Stimulated activated CD8-positive, alpha-beta memory T cell treated with anti-CD3 and anti-CD28 coated beads, Interleukin-7, amount 100 ng/mL, for 1 hour (primary cell): ENCODE data around the gene OR2AE1.
"Not testable (repeated sequence)": the region's sequence is repeated elsewhere in the genome, so short reads cannot be mapped to it uniquely, and the experiment has no call there.

Source experiments
- DNase-seq, 2 donors: peaks; one replicate each; pipeline ENCODE4 v3.0.0-alpha.2; 2020; ENCODE audit warnings: low read depth in 2 of 2

The OR2AE1 gene, protein sequence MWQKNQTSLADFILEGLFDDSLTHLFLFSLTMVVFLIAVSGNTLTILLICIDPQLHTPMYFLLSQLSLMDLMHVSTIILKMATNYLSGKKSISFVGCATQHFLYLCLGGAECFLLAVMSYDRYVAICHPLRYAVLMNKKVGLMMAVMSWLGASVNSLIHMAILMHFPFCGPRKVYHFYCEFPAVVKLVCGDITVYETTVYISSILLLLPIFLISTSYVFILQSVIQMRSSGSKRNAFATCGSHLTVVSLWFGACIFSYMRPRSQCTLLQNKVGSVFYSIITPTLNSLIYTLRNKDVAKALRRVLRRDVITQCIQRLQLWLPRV

DNA sequence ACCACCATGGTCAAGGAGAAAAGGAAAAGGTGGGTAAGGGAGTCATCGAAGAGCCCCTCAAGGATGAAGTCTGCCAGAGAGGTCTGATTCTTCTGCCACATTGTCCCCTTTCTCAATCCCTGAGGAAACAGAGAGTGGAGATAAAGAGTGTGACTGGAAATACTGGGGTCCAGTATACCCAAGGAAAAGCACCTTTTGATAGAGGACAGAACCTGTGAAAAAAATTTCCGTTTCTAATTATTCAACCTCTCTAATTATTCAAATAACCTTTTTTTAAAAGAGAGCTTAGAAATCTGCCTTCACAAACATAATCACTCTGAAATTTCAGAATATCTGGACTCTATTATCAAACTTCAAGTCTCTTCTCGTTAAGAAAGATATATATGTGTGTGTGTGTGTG is at the start of gene OR2AE1:
Gene OR2AE1, minus strand, starts transcription at position 101 of the 400 bp plus-strand sequence. Its CDS starts 0 bp downstream, at position 101.
- DNase-seq, result no peak

DNA sequence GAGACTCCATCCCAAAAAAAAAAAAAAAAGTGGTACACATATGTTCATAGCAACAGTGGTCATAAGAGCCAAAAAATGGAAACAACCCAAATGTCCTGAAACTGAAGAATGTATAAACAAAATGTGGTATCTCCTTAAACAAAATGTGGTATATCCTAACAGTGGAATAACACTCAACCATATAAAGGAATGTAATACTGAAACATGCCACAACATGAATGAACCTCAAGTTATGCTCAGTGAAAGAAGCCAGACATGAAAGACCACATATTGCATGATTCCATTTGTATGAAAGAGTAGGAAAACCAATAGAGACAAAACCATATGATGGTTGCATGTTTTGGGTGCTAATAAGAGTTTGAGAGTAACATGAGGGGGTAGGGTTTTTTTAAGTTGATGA is 49.5 kb upstream of the OR2AE1 start:
- DNase-seq, result no peak

DNA sequence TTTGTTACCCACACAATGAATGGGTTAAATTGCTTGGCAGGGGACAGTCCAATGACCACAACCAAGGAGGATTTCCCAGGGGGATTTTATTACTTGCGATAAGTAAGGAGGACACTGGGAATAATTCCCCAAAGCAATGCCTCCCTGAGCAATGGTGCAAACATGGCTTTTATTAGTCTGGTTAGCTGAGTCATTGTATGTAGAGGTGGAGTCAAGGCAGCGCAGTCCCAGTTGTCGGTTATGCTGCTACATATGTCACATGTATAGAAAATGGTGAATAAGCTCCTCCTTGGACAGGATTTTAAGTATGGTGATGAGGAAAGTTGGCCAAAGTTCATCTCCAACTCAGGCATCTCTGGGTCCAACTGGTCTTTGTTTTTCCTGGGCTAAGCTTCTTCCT is 46.4 kb upstream of the OR2AE1 start:
- no peak for DNase-seq

DNA sequence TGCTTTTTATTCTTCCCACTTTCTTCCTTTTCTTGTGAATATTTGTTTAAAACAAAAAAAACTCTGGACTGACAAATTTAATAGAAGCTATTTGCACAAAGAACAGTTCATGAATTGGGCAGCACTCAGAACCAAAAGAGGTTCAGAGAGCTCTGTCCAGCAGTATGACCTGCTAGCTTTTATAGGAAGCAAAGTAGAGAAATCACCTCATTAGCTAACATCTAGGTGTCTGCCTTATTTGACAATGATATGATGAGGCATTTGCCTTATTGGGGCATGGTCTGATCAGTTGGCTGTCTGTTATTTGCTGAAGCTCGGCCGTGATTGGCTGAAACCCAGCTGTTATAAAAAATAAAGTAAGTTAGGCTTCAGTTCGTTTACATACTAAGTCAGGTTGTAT is 43.3 kb upstream of the OR2AE1 start:
- no peak for DNase-seq

DNA sequence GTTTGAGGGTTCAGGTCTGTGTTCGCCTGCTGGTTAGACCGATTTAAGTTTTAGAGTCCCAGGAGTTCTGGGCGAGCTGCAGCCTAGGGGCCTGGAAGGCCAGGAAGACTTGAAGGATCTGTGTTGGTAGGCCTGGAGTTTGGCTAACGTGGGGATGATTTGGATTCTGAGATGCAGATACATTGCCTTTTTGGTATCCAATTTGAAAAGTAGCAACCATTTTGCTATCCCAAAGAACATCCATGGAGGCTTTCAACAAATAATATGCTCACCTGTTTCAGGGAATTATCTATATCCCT is 42.9 kb upstream of the OR2AE1 start:
- DNase-seq, result no peak

DNA sequence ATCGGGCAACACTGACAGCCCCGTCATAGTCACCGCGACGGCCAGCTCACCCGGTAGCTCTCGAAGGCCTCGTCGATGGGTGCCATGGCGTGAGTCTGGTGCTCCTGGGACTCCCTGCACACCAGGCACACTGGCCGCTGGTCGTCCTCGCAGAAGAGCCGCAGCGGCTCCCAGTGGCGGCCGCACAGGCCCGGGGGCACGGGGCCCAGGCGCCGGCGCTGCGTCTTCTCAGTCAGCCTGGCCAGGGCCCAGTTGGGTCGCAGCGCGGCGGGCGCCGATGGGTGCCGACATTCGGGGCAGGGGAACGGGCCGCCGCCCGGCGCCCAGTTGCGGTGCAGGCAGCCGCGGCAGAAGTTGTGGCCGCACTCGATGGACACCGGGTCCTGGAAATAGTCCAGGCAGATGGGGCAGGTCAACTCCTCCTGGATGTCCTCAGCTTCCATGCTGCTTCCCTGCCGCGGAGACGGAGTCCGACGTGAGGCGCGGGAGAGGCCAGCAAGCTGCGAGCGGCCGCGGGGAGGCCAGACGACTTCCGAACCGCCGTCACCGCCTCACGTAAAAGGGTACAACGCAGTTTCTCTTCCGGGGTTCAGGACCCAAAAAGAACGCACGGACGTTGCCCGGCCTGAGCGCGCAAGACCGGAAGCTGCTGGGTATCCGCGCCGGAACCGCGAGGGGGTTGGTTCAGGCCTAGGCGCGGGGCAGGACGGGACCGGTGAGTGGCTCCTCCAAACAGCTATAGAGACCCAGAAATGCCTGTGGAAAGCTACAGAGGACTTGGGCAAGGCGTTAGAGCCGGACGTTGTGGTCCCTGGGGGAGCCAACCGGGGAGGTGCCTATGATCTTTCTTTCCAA is 42.4 kb upstream of the OR2AE1 start, which contains the start of gene TRIM4:
Gene TRIM4, minus strand, starts transcription at position 572 of the 855 bp plus-strand sequence. Its CDS starts 129 bp downstream, at position 443.
- DNase-seq, result peak; percentile 74 to 76

DNA sequence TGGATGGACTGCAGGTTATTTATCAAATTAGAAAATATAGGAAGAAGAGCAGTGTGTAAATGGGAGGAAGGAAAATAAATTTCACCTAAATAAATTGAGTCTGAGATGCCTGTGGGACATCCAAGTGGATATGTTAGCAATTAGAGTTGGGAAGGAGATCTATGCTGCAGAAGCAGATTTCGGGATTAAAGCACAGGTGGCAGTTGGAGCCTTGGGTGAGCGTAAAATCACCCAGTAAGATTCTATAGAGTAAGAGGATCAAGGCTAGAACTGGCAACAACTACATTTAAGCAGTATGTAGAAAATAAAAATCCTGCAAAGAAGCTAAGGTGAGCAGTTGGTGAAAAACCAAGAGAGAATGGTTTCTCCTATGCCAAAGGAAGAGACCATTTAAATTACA is 34.1 kb upstream of the OR2AE1 start:
- no peak for DNase-seq

DNA sequence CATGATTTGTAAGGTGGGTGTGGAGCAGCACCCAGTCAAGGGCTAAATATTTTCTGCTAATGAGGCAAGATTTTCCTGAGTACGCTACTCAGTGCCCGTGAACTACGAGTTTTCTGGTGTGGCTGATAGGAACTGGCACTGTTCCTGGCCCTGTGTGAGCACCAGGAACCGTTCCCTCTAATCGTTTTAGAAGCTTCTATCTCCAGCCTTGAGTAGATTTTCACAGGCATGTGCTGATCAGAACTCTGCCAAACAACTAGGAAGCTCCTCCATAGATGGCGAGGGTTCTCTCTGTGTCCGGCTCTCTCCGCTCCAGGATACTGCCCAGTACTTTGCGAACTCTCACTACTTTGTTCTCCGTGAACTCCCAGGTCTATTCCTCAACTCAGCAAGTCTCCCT is 24.7 kb upstream of the OR2AE1 start:
- no peak for DNase-seq

DNA sequence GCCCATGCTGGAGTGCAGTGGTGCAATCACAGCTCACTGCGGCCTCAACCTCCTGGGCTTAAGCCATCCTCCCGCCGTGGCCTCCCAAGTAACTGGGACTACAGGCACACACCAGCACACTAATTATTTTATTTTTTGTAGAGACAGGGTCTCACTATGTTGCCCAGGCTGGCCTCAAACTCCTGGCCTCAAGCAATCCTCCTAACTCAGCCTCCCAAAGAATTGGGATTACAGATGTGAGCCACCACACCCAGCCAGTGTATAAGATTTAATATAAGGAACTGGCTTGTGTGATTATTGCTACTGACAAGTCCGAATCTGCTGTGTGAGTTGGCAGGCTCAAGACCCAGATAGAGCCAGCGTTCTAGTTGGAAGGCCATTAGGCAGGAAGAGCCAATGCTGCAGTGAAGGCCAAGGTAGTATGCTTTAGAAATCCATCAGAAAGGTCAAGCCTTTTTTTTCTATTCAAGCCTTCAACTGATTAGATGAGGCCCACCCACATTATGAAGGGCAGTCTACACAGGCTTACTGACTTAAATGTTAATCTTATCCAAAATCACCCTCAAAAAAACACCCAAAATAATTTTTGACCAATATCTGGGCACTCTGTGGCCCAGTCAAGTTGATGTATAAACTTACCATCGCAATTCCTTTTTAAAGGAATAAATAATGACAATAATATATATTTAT is 23.1 kb upstream of the OR2AE1 start:
- DNase-seq, result no peak

DNA sequence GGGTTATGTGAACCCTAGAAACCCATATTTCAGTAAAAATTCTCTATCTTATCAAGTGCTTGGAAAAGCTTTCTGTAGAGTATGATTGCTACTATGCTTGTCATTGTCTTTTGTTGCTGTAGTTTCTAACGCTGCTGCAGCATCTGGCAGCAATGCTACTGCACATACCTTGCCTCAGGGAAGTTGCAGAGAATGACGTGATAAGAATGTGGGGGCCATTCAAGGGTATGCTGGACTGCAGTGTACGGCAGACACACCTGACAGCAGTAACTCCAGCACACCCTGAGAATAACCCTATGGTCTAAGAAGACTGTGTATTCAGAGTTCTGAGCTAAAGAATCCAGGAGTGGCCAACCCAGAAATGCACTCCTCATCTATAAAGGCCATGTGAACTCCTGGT is 22.0 kb upstream of the OR2AE1 start:
- DNase-seq, result no peak

DNA sequence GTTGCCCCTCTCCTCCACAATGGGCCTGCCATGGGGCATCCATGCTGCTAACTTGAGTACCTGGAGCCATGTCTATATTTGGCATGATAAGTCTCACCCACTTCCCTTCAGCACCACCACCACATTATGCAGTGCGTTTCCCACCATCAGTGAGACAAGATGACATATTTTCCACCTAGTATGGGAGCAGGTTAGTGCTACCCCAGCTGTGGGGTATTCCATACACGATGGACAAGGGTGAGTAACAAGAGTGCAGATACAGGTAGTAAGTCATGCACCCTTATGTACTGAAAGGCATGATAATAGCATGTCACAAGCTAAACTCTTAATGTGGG is 21.2 kb upstream of the OR2AE1 start:
- DNase-seq, result no peak

DNA sequence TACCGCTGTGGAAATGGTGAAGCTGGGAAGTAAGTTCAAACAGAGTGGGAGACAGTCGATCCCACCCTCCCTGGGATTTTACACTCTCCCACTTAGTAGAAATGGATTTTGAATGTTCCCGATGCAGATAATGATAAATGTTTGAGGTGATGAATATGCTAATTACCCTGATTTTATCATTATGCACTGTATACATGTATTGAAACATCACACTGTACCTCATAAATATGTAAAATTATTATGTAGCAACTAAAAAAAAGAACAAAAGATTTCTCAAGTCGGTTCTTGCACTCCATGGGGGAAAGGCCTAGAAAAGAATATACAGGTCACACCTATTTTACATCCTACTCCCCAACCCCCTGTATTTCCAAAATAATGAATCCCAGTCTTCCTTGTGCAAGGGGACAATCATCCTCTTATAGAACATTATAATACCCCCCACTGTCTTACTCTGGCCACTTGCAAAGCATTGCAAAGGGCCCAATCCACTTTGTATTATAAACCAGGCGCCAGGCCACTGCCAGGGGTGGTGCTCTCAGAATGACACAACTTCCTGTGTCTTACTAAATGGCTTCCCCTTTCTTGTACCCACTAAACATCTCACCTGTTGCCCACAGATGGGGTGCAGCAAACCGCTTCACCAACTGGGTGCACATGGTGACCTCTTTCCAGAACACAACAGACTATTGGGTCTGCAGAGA is 20.6 kb upstream of the OR2AE1 start:
- DNase-seq, result no peak

DNA sequence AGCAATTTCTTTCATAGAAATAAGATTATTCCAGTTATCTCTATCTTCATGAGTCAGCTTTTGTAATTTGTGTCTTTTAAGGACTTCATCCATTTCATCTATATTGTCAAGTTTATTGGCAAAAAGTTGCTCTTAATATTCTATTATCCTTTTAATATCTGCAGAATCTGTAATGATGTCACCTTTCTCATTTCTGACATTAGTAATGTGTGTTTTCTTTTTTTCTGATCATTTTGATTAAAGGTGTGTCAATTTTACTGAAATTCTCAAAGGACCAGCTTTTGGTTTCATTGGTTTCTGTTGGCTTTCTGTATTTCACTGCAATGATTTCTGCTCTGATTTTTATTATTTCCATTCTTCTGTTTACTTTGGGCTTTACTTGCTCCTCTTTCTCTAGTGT is 17.9 kb upstream of the OR2AE1 start:
- DNase-seq, result no peak

DNA sequence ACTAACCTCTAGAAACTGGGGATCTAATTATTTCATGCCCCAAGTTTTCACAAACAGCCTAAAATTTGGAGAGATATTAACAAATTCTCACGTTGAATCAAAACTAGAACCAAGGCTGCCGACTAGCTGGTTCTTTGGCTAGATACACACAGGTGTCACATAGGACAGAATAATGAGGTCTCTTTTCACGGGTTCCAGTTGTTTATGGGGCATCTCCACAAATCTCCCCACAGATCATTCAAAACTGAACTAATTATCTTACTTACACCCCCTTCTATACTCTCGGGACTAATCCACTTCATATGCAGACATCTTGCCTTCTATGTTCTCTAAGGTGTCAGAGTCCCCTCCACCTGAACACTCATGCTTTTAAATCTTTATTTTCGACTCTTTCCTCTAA is 16.4 kb upstream of the OR2AE1 start:
- DNase-seq, result no peak

DNA sequence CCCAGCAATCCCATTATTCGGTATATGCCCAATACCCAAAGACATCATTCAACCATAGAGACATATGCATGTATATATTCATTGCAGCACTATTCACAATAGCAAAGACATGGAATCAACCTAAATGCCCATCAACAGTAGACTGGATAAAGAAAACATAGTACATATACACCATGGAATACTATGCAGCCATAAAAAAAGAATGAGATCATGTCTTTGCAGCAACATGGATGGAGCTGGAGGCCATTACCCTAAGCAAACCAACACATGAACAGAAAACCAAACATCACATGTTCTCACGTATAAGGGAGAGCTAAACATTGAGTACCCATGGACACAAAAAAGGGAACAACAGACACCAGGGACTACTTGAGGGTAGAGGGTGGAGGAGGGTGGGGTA is 13.5 kb upstream of the OR2AE1 start:
- not testable (repeated sequence) for DNase-seq

DNA sequence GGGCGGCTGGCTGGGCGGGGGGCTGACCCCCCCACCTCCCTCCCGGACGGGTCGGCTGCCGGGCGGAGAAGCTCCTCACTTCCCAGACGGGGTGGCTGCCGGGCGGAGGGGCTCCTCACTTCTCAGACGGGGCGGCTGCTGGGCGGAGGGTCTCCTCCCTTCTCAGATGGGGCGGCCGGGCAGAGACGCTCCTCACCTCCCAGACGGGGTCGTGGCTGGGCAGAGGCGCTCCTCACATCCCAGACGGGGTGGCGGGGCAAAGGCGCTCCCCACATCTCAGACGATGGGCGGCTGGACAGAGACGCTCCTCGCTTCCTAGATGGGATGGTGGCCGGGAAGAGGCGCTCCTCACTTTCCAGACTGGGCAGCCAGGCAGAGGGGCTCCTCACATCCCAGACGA is 11.5 kb upstream of the OR2AE1 start:
- DNase-seq, result not testable (repeated sequence)

DNA sequence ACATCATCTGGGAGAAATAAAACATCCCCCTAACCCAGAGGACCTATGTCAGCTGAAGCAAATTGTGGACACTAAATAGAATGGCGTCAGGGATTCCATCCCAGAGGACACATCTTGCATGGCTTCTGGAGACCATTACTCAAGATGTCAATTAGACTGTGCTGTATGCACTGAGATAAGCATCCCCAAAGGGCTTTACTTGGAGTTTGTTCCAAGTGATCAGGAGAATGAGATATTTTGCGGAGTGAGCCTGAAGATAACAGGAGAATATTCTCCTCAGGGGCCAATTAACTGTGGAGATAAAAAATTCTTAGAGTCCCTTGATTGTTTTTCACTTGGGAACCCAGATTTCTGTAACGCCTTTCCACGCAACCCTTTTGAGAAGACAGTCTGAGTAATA is 4.5 kb upstream of the OR2AE1 start:
- no peak for DNase-seq

DNA sequence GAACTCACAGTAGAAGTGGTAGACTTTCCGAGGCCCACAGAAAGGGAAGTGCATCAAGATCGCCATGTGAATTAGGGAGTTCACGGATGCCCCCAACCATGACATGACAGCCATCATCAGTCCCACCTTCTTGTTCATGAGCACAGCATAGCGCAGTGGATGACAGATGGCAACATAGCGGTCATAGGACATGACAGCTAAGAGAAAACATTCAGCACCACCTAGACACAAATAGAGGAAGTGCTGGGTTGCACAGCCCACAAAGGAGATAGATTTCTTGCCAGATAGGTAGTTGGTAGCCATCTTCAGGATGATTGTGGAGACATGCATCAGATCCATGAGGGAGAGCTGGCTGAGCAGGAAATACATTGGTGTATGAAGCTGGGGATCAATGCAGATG is 342 bp downstream of the OR2AE1 start:
- no peak for DNase-seq

DNA sequence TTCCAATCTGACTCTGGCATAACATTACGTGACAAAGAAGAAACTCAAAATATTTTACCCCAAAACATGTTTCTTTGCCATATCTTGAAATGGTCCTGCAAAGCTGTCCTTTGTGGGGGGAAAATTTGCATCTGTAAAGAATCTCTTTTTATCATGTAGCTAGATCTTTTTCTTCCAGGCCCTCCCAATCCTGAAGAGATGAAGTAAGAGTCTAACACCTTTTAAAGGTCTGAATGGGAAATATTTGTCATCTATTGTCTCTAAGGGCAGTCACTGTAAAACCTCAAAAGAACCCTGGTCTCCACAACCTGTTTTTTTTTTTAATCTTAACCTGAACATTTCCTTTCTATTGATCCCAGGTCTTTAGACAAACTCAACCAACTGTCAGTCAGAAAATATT is 8.6 kb downstream of the OR2AE1 start:
- no peak for DNase-seq

DNA sequence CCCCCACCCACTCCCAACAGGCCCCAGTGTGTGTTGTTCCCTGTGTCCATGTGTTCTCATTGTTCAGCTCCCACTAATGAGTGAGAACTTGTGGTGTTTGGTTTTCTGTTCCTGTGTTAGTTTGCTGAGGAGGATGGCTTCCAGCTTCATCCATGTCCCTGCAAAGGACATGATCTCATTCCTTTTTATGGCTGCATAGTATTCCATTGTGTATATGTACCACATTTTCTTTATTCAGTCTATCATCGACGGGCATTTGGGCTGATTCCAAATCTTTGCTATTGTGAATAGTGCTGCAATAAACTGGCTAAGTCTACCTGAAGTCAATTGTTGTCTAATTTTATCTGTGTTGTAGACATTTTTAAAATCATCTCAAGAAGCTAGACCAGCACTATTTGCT is 9.4 kb downstream of the OR2AE1 start:
- DNase-seq, result not testable (repeated sequence)

DNA sequence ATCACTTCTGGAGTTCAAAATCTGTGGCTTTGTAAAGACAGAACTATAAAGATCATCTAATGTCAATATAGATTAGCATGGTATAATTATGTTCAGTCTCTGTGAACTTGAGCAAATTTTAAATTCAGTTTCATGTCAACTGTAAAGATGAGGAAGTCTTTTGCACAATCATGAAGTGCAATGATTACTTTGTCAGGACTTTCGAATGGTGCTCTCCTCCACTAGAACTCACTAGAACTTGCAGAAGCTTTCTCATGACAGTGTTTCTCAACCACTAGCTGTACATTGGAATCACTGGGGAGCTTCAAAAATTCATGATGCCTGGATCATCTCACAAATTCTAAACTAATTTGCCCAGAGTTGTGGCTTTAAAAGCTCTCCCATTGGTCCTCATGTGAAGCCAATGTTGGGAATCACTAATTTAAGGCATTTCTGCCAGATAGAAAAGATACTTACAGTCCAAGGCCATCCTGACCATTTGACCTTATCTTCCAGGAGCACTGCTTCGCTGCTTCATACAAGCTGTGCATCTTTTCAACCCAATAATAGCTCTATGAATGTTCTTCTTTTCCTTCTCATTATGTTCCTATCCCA is 12.9 kb downstream of the OR2AE1 start:
- no peak for DNase-seq
